NCI-H2196 treated with DMSO at 0.1 percent for 48 hours (cell line): Measurements from ENCODE around the gene CEACAM20.
"Not testable (repeated sequence)": the region's sequence is repeated elsewhere in the genome, so short reads cannot be mapped to it uniquely, and the experiment has no call there.

Experiments used
- DNase-seq: peaks from one replicate; lab custom pipeline; 2025; ENCODE audit not compliant: unreplicated experiment; lab: John Stamatoyannopoulos, UW

The CEACAM20 gene

DNA sequence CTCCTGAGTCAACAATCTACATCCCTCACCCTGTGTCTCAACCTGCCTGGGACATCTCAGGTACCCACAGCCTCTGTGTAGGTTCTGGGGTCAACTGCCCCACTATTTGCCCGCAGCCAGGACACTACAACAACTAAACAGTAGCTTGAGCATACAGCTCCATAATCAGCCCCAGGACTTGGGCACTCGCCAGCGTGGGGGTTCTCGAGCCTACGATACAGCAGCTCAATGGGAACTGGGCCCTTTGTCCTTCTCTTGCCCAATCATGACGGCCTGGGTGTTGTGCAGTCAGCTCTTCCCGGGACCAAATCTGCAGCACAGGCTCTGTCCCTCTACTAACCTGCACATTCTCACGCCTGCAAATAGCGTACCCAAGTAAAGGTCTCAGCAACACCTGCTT is 30.5 kb downstream of the CEACAM20 start:
- no peak for DNase-seq

DNA sequence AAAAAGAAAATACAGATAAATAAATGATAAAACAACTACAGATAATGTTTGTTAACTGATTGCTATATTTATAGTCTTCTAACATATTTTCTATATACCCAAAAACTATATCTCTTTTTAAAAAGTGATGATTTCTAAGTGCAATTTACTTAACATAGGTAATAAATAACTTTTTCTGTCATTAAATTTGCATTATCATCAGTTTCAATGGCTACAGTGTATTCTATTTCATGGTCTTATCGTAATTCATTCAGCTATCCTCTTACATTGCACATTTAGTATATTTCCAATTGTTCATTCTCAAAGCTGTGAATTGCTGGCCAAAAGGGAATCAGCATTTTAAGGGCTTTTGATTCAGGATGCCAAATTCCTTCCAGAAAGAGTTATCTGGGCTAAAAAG is 32.8 kb downstream of the CEACAM20 start:
- no peak for DNase-seq

DNA sequence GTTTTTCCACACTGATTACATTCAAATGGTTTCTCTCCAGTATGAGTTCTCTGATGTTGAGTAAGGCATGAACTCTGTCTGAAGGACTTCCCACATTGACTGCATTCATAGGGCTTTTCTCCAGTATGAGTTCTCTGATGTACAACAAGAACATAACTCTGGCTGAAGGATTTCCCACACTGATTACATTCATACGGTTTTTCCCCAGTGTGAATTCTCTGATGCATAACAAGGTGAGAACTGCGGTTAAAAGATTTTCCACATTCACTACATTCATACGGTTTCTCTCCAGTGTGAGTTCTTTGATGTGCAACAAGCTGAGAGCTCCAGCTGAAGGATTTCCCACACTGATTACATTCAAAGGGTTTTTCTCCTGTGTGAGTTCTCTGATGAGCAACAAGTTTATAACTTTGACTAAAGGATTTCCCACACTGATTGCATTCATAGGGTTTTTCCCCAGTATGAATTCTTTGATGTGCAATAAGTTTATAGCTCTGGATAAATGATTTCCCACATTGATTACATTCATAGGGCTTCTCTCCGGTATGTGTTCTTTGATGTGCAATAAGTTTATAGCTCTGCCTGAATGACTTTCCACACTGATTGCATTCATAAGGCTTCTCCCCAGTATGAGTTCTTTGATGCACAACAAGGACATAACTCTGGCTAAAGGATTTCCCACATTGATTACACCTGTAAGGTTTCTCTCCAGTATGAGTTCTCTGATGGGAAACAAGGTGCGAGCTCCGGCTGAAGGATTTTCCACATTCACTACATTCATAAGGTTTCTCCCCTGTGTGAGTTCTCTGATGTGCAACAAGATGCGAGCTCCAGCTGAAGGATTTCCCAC is 52.7 kb downstream of the CEACAM20 start:
- DNase-seq, result no peak

- not testable (repeated sequence) for DNase-seq
Observed at GRCh38 chr19:44468730-44469129, 60.7 kb downstream of the CEACAM20 start.

- not testable (repeated sequence) for DNase-seq
Observed at GRCh38 chr19:44462600-44463286, 66.7 kb downstream of the CEACAM20 start.
